Activated CD4-positive, CD25-positive, alpha-beta regulatory T cell (primary cell): ENCODE results near the gene IGF1R.

Source experiments
- DNase-seq, 4 experiments: peaks; one replicate each; lab custom pipeline; 2025; lab: John Stamatoyannopoulos, UW

IGF1R gene

DNA sequence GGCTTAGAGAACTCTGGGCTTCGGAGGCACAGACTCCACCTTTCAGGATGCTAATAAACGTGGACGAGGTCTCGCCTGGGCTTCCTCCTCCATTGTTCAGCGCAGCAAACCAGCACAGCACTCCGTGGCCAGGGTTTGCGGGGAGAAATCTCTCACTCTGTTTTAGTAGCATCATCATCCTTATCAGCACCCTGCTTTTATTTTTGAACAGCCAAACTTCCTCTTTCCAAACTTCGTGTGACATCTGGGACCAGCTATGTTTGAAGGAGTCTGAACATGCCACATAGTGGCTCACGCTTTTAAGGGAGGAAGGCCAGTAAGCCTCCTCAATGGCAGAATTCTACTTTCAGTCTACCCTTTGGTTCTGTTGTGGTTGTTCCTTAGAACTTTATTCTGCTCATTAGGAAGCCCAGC, 210.3 kb downstream of the IGF1R start:
- no peak for DNase-seq

DNA sequence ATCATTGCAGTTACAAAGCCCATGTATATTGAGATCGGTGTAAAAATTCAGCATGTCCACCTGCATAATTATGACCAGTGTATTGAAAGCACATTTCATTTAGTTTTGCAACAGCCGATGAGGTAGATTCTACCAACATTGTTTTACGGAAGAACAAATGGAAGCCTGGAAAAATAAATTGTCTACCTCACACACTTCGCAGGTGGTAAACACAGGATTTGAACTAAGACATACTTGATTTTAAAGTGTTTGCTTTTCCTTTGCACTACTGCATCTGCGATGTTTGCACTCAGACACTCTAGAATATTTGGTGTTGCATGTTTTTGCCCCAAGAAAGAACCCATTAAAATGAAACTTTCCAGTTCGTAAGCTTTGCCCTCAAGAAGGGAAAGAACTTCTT, 210.8 kb downstream of the IGF1R start:
- DNase-seq: no peak

DNA sequence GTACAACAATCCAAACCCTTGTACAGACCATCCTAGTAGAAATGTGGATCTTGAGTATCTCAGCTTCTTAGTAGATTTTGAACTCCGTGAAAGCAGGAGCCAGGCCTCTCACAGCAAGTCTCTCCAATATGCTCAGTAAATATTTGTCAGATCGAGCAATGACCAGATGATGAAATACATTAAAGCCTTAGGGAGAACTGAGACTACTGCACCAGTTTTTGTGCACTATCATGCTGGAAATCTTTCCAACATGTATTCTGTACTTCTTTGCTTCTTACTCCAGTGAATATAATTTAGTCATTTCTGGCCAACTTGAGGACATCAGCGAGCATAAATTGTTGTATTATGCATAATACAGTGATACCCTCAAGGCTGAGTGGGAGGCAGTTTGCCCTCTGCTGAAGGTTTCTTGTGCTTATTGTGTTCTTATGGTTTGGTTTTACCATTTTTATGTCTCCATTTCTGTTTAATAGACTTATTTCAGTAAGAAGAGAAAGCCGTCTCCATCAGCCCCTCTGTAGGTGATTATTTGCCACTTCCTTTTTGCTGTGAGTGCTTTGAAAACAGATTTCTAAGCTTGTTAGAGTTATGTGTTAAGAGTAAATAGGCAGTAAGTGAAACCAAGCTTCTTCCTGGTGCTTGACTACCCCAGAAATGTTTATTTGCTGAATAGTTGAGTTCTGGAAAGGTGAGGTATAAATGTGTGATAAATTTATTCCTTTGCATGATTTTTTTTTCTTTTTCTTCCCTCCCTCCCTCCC, 212.1 kb downstream of the IGF1R start:
- no peak for DNase-seq

DNA sequence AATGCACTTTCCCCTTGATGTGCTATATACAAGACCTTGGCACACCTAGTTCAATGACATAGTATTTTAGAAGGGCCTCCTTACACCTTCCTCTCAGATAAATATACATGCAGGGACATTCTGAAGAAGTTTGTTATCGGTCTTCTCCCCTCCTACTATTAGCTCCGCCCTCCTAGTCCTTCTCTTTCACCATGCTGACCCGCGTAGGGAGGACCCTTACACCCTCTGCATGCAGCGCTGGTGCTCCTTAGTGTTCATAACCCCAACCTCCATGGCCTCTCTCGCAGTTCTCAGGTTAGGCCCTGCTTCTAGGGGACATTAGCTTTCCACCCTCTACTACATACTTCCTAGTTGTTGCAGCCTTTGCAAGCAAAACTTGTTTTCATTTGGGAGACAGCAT, 212.8 kb downstream of the IGF1R start:
- no peak for DNase-seq

DNA sequence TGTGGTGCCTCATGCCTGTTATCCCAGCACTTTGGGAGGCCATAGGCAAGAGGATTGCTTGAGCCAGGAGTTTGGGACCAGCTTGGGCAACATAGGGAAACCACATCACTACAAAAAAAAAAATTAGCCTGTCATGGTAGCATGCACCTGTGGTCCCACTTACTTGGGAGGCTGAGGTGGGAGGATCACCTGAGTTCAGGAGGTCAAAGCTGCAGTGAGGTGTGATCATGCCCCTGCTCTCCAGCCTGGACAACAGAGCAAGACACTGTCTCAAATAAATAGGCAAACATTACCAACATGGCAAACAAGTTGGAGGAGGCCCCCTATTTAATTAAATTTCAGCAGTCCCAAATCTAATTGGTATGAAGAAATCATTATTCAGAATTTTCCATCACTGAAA, 215.6 kb downstream of the IGF1R start:
- DNase-seq: no peak

DNA sequence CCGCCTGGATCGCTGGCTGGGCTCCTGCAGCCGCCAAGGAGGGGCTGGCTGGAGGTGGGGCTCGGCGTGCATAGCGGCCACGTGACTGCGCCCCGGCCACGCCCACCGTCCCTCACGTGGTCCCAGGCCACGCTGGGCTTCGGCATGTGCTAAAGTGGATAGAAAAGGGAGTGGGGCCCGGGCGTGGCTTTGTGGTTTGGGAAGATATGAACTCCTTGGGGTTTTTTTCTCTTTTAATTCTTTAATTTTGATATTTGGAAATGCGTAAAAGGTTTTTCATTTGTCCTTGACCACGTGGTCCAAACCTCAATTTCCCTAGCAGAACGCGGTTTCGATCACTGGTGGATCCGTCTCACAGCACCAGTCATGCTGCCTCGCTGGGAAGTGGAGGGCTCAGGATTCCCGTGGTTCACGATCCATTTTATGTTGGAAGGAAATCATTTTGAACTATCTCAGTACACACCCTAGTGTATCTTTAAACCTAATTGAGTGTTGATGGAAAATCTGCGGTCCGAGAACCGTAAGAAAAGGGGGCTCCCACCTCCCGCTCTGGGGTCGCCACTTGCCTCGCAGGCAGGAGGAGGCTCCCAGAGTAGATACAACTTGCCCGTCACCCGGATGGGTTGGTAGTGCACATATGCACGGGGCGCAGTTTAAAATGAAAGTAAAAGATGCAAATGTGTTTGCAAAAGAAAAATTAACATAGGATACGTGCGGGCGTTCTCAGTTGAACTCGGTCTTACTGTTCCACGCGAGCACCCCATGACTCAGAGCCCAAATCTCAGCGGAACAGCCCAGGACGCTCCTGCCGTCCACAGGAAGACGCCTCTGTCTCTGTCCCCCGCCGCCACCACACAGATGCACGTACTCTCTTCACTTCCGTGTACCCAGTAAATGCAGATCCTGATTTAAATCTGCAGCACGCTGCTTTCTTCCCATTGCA, 217.3 kb downstream of the IGF1R start:
- DNase-seq: peak; percentile 36 to 43 (median 38)

DNA sequence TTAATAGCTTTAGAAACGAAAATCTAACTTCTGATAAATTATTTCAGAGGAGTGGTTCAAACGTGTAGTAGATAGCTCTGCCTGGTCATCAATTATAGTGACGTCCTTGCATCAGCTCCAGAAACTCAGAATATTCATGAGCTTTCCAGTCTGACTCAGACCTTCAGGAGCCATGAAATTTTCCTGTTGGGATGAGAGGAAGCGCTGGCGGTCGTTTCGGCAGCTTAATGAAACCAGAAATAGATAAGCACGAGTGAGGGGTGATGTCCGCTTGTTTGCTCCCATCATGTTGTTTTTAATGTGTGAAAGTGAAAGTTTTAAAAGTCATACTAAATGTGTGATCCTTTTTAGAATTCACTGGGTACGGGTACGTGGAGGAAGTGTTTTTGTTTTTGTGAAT, 218.2 kb downstream of the IGF1R start:
- no peak for DNase-seq

DNA sequence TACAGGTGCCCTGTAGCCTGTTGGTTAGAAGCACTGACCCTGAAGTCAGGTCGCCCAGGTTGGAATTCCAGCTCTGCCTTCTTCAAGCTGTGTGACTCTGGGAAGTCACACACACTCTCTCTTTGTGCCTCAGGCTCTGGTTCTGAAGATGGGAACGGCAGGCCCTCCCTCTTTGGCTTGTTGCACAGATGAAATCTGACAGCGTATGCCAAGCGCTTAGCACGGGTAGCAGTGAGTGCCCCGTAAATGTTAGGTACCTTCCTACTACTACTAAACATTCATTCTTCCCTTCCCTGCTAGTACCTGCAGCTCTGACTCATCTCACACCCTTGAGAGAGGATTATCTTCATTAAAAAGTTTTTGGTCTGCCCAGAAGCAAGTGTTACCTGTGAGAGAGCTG, 220.2 kb downstream of the IGF1R start:
- no peak for DNase-seq

DNA sequence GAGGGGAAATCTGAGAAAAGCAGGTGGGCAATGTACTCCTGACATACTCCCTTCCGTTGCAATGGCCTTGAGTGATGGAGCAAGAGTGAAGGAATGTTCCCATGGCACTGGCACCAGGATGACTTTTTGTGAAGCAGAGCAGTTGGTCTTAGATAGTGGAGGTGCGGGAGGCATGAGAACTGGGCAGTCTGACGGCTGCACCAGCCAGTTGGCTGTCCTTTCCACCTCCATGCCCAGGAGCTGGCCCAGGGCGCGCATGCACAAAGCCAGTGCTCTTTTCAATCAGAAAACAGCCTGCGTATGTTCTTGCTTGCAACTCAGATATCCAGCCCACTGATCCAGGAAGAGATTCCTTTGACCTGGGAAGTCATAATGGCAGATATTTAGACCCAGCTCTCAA, 222.4 kb downstream of the IGF1R start:
- no peak for DNase-seq

DNA sequence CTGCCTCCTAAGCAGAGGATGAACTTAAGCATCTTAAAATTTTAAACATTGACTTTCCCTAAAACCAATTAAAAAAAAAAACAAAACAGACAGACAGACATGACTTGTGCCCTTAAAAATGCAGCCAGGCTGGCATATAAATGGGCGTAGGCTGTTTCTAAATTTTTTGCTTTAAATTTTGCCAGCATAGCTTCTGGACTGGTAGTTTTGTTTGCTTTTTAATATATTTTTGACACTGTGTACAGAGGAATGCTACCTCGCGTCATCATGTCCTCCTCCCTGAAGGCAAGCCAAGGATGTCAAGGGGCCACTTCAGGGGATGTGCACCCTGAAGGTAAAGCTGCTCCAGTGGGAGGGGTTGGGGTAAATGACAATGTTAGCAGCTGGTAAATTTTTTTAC, 224.4 kb downstream of the IGF1R start:
- DNase-seq: no peak

DNA sequence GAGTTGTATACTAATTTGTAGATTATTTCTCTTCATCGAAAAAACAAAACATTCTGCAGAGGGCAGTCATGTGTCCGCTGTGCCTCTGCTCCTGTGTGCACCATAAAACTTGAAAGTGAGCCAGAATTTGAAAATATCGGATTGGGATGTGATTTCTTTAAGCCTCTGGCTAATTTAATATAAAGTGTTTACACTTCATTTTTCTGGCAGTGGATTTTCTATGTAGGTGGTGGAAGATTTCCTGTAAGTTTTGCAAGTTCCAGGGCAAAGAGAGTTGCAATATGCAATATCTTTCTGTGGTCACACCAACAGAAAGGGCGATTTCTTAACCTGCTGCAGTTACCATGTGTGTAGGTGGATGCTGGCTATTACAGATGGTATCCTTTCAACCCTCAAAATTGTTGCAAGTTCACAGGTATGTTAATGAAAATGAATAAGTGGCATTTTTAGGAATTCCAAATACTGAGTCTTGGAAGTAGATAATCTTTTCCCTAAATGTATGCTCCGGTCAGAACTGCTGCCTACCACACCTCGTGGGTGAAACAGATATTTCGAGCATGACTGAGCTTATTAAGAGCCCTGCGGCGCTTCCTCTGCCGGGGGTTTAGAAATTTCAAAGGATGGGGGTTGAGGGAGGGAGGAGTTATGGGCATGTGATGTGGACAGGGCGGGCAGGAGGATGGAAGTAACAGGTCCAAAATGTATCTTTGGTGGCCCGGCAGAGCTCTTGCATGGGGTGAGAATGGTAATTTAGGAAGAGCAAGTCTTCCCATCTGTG, 225.3 kb downstream of the IGF1R start:
- DNase-seq: no peak

DNA sequence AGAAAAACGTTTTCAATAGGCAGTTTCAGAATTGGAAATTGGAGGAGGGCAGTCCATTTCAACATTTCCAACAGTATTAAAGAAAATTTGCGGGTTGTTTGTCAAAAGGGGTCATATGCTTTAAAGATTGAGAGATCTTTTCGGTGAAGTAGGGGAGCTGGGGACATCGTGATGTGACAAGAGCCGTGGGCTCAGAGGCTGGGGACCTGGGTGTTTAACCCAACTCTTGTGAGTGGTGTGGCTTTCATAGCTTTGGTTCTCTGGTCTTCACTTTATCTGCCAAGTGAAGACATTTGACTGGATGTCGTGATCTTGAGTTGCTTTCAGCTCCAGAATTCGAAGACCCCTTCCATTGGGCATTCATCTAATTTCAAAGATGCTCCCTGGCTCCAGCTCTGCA, 226.0 kb downstream of the IGF1R start:
- DNase-seq: no peak

DNA sequence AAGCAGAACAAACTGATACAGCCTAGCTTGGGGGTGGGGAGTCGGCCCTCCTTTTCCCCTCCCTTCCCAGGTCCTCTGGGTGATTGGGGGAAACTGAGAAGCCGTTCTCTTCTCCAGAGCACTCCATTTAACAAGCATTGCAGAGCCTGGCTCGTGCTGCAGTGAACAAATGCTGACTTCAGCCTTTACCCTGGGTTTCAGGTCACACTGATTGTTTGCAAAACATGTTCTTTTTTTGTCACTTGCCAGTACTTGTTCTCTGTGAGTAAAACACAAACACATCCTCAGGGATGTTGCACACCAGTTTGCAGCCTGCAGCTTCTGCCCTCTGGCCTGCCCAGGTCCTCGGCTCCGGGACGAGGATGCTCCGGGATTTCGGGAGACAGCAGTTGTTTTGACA, 226.4 kb downstream of the IGF1R start:
- DNase-seq: no peak

DNA sequence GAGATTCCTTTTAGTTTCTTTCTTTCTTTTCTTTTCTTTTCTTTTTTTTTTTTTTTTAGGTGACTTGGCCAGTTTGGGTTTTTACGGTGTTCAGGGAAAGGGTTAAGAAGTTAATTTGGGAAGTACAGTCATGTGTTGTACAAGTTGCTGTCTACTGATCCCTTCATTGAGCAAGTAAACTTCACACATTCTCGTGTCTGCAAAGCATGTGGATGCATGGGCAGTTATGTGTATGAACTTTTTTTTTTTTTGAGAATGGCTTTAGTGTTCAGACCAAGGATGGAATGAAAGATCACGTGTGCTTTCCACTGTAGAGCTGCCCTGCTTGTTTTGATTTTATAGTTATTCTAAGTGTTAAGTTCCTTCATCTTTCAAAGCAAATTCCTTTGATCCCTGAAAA, 227.0 kb downstream of the IGF1R start:
- DNase-seq: no peak

DNA sequence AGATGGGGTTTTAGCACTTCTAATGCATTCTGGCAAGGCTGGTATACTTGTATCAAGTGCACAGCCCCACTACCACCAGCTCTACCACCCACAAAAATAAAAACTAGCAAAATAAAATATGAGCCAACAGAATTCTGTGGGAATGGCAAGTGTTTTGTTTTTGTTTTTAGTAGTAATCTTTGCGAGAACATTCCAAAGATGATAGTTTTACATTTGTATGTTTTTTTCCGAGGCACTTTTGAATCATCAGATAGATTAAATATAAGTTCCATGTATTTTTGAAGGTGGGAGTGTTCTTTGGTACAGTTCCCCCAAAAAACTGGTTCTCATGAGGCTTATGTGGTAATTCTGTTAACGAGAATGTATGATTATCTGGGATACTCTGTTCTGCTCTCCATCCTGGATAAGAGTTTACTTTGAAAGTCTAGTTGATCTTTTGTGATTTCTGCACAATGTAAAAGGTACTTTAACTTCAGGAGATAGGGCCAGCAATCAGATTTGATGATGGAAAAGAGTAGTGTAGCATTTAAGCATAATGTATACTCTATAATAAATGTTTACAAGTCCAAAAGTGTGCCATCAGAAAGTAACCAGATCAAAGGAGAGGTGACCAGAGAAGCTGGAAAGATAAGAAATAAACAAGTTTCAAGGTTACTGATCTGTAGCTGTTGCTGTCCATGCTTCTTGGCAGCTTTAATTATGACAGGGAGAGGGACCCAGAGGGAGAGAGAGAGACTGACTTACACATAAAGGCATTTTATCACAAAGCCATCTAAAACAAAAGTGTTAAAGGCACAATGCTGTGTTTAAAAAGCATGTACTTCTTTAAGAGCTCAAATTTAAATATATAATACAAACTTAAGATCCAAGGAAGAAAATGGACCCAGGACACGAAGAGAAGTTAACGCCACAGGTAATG, 228.4 kb downstream of the IGF1R start:
- no peak for DNase-seq

DNA sequence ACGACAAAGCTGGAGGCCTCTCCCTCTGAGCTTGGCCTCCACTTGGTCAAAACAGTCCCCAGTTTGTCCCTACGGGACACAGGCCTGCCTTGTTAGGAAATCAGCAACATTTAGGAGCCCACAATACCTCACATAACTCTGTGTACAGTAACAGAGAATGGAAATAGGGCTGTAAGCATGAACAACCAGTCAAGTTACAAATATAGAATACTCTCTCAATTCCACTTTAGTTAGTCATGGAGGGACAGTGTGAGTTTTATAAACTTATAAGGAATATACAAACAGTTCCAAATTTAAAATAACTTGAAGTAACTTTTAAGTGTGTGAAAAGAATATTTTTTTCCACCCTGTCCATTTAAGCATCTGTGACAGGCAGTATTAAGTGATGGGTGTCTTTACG, 229.8 kb downstream of the IGF1R start:
- DNase-seq: no peak

DNA sequence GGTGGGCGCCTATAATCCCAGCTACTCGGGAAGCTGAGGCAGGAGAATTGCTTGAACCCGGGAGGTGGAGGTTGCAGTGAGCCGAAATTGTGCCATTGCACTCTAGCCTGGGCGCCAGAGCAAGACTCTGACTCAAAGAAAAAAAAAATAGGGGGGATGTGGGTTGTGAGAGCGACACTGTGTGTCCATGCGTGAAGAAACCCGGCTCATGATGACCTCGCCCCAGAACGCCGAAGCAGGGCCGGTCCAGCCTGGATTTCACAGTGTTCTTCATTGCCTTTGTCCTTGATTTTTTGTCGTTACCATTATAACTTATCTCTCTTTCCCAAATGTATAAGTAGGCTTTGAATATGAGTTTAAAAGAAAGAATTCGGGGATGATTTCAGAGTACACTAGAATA, 230.5 kb downstream of the IGF1R start:
- DNase-seq: no peak

DNA sequence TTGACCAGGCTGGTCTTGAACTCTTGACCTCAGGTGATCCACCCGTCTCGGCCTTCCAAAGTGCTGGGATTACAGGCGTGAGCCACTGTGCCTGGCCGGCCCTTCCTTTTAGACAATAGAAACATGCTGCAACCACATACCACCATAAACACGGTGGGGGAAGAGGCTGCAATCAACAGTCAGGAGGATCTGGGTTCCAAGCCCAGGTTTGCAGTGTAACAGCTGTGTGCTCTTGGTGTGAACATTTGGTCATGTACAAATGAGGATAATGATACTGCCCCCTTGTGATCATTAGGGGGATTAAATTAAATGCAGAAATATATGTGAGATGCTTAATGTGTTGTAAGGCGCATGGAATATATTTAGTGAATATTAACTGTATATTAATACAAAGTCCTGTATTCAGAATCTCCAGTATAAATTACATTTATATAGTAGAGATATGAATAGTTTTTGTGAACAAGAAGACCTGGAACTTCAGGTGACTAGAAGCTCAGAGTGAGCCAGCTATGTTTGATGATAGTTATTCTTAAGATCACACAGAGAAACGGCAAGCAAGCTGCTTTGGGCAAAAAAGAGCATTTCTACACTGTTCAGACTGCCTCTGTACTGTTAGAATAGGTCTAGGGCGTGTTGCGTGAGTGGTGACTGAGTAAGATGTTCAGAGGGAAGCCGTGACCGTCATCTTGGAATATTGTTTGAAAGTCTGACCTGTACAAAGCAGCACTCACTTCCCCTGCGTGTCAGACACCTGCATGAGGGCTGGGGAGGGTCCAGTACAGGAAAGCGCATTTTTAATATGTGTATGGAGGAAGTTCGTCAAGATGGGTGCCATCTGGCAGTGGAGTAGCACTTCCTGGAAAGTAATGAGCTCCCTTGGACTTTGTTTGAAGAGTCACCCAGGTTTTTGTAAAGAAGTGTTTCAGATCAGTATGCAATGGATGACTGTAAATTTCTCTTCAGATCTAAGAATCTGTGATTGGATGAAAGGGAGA, 233.5 kb downstream of the IGF1R start:
- DNase-seq: no peak

DNA sequence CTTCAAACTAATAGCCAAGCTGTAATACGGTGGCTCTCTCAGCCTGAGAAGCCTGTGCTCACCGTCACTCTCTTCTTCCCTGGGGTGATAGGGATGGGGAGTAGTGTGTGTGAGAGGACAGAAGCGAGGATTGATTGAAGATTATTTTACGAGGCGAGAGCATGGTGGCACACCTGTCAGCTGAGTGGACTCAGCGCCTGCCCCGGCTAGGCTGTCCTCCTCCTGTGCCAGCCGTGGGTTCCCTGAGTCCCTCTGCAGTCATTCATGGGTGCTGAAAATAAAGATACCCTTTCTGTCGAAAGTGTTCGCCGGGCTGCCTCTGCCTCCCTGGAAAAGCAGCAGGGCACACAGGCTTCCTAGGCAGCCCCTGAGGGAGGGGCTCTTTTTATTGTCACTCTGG, 235.1 kb downstream of the IGF1R start:
- no peak for DNase-seq

DNA sequence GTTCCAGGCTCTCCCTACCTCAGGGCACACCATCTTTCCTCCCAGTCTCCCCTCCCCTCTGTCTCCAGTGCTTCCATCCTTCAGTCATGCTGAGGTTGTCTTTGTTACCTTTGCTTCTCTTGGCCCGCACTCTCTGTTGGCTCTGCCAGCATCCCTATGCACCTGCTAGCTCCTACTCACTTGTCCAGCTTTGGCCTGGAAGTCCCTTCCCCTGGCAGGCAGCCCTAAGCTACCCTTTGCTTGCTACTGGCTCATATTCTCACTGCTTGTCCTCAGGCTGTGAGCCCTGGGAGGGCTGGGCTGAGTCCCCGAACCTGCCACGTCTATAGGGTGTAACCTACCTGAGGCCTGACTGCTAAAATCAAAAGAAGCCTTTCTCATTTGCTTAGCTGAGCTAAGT, 236.6 kb downstream of the IGF1R start:
- DNase-seq: no peak
